Measurements from ENCODE around the gene LRCH3.

GRCh38 chr3:197829397-197830045 is 38.5 kb downstream of the LRCH3 start:
- TF ChIP-seq CTCF (conservative IDR thresholded peaks at IDR 0.05; ENCODE audit: low read depth, low read length) (no peak), EZH2 (IDR thresholded peaks at IDR 0.05; ENCODE audit: borderline replicate concordance, low read depth, low read length, poor library complexity, severe bottlenecking) (no peak)

Measured in A673 (cell line).